MCF 10A (cell line): ENCODE results near the gene PTPRR. TPM values are rescaled to one million over a fixed set of nuclear protein-coding genes. Genes with fewer than 3 reads are reported as not detected.
A peak's percentile ranks its signal among the peaks of the same experiment; 100 is the strongest.
"Not testable (repeated sequence)": the region's sequence is repeated elsewhere in the genome, so short reads cannot be mapped to it uniquely, and the experiment has no call there.

Source experiments
- BruUV-seq: library from RNA; stranded (reverse); fragments of 400-500 nt; replicated peaks from 2 replicates; lab custom pipeline; 2021; lab: Mats Ljungman, UMichigan
- CTCF ChIA-PET: fragments of 300-600 bp; sonication (Branson Sonifier 250); formaldehyde crosslinking; extraction: SDS; loops from one replicate; lab custom pipeline; 2021; ENCODE audit warnings: antibody characterized with exemption, inconsistent platforms; lab: Yijun Ruan, JAX
- POLR2A ChIA-PET: fragments of 300-600, 350-650 bp; sonication (Branson Sonifier 250); formaldehyde crosslinking; extraction: SDS; loops from one replicate; lab custom pipeline; 2020; ENCODE audit warnings: antibody characterized with exemption, inconsistent platforms; lab: Yijun Ruan, JAX
- DNase-seq: peaks from one replicate; pipeline ENCODE4 v3.0.0-alpha.2; 2018; ENCODE audit not compliant: unreplicated experiment
- H3K27ac Mint-ChIP-seq: one replicate; pipeline ENCODE4 v1.8.0; 2022; ENCODE audit warnings: mild to moderate bottlenecking, low read depth, mixed read lengths; ENCODE audit not compliant: unreplicated experiment
- H3K27me3 Mint-ChIP-seq: one replicate; pipeline ENCODE4 v1.8.0; 2022; ENCODE audit warnings: mixed read lengths; ENCODE audit not compliant: insufficient read depth, unreplicated experiment
- H3K36me3 Mint-ChIP-seq: one replicate; pipeline ENCODE4 v1.8.0; 2022; ENCODE audit warnings: mild to moderate bottlenecking, moderate library complexity, mixed read lengths; ENCODE audit not compliant: insufficient read depth, unreplicated experiment
- H3K4me1 Mint-ChIP-seq: one replicate; pipeline ENCODE4 v1.8.0; 2022; ENCODE audit warnings: mixed read lengths; ENCODE audit not compliant: insufficient read depth, unreplicated experiment
- H3K4me3 Mint-ChIP-seq: one replicate; pipeline ENCODE4 v1.8.0; 2022; ENCODE audit warnings: mild to moderate bottlenecking, moderate library complexity, mixed read lengths; ENCODE audit not compliant: unreplicated experiment
- H3K9me3 Mint-ChIP-seq: one replicate; pipeline ENCODE4 v1.8.0; 2022; ENCODE audit warnings: mixed read lengths; ENCODE audit not compliant: unreplicated experiment
- intact Hi-C: fragments of 100-400 bp; cut with micrococcal nuclease; formaldehyde crosslinking; loops from 2 replicates; pipeline ENCODE4 v1.14.1; 2022
- total RNA-seq: library from RNA; stranded (reverse); gene quantifications from 2 replicates; pipeline ENCODE4 v1.2.3, GENCODE V29; 2022
- TF ChIP-seq, protein P1 (sequence below): fragments of 200-600 bp; IDR thresholded peaks from one replicate; pipeline ENCODE4 v1.8.0; 2022; ENCODE audit warnings: antibody characterized with exemption, mild to moderate bottlenecking; ENCODE audit not compliant: unreplicated experiment

The PTPRR gene
- total RNA-seq, 1 experiment from 2014 or later = not detected

GRCh38 chr12:70813559-70813958, 107.0 kb downstream of the PTPRR start:
- H3K9me3 Mint-ChIP-seq = peaks cover 5% of the 10 kb centered on the region
- TF ChIP-seq, protein P1, sequence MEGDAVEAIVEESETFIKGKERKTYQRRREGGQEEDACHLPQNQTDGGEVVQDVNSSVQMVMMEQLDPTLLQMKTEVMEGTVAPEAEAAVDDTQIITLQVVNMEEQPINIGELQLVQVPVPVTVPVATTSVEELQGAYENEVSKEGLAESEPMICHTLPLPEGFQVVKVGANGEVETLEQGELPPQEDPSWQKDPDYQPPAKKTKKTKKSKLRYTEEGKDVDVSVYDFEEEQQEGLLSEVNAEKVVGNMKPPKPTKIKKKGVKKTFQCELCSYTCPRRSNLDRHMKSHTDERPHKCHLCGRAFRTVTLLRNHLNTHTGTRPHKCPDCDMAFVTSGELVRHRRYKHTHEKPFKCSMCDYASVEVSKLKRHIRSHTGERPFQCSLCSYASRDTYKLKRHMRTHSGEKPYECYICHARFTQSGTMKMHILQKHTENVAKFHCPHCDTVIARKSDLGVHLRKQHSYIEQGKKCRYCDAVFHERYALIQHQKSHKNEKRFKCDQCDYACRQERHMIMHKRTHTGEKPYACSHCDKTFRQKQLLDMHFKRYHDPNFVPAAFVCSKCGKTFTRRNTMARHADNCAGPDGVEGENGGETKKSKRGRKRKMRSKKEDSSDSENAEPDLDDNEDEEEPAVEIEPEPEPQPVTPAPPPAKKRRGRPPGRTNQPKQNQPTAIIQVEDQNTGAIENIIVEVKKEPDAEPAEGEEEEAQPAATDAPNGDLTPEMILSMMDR = no peak
- H3K4me3 Mint-ChIP-seq = no peak overlapping the region
- peaks cover 20% of the 10 kb centered on the region for H3K4me1 Mint-ChIP-seq
- no peaks in the 10 kb centered on the region for H3K27me3 Mint-ChIP-seq
- intact Hi-C loops = no loop called here
- H3K27ac Mint-ChIP-seq = no peak overlapping the region
- no TSS peak for BruUV-seq
- DNase-seq = no peak
- CTCF ChIA-PET = interaction anchor here (0.7 kb wide), 1 partner anchor 36 kb away, joined by 3 read pairs; no protein-coding TSS in a partner anchor
- POLR2A ChIA-PET = no interaction called here
- H3K36me3 Mint-ChIP-seq = no peaks in the 10 kb centered on the region

DNA sequence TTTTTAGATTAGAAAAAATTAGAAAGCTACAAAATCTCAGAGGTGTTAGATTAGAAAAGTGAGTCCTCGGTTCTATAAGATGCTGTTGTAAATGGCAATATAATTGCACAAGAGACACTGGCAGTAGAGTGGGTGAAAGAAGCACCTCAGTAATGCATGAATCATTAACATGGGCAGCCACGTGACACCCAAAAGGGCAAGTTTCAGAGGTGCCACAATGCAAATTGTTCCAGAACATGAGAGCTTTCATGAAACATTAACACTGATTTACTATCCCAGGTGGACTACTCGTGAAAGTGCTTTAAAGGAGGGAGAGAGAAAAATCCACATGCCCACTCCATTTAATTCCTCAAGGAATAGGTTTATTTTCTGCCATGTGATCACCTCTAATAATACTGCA, 108.4 kb downstream of the PTPRR start:
- H3K27me3 Mint-ChIP-seq = no peaks in the 10 kb centered on the region
- no peak overlapping the region for H3K4me3 Mint-ChIP-seq
- ChIA-PET POLR2A (interaction anchor here (0.7 to 1.6 kb wide), 6 partner anchors 8 to 166 kb away, joined by 3 to 6 read pairs (median 3); no protein-coding TSS in a partner anchor), CTCF (interaction anchor here (0.6 to 1.7 kb wide), 7 partner anchors 19 to 581 kb away, joined by 3 to 6 read pairs (median 3); no protein-coding TSS in a partner anchor)
- H3K9me3 Mint-ChIP-seq = peaks cover 8% of the 10 kb centered on the region
- peak; percentile 47 for DNase-seq
- TF ChIP-seq, protein P1 = no peak
- H3K4me1 Mint-ChIP-seq = peaks cover 20% of the 10 kb centered on the region
- no TSS peak for BruUV-seq
- H3K36me3 Mint-ChIP-seq = no peaks in the 10 kb centered on the region
- H3K27ac Mint-ChIP-seq = no peak overlapping the region
- intact Hi-C loops = no loop called here

DNA sequence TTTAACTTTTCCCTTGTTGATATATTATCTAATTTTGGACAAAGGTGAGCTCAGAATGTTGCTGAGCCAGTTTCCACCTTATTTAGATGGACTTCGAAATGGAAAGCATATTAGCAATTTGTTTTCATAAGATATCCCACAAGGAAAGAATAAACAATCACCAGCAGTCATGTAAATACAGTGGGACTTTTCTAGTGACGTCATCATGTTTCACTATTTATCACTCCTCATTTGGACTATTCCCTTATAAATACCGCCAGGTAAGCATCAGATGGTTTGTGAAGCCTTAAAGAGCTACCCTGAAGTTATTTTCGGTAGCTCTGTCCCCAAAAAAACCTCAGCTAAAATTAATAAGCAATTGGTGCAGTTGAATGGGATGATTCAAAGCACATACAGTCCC, 110.7 kb downstream of the PTPRR start:
- TF ChIP-seq, protein P1 = no peak
- intact Hi-C loops = no loop called here
- no peaks in the 10 kb centered on the region for H3K27me3 Mint-ChIP-seq
- H3K27ac Mint-ChIP-seq = no peak overlapping the region
- BruUV-seq = no TSS peak
- peaks cover 8% of the 10 kb centered on the region for H3K9me3 Mint-ChIP-seq
- ChIA-PET CTCF (no interaction called here), POLR2A (no interaction called here)
- no peaks in the 10 kb centered on the region for H3K36me3 Mint-ChIP-seq
- no peak overlapping the region for H3K4me3 Mint-ChIP-seq
- H3K4me1 Mint-ChIP-seq = peaks cover 7% of the 10 kb centered on the region
- no peak for DNase-seq

GRCh38 chr12:70807993-70808392, 112.5 kb downstream of the PTPRR start:
- H3K9me3 Mint-ChIP-seq, BruUV-seq, H3K4me1 Mint-ChIP-seq: not testable (repeated sequence)

More at GRCh38 chr12:70807993-70808392, 112.5 kb downstream of the PTPRR start:
- CTCF ChIA-PET, H3K4me3 Mint-ChIP-seq, H3K27ac Mint-ChIP-seq, H3K27me3 Mint-ChIP-seq, intact Hi-C loops, H3K36me3 Mint-ChIP-seq, DNase-seq, POLR2A ChIA-PET: not testable (repeated sequence)
